DLD1 (cell line): Measurements from ENCODE around the gene UNK.

ENCODE experiments used
- in situ Hi-C: cut with HindIII; loops from 2 replicates; pipeline ENCODE4 v1.10.0; 2017; ENCODE audit warnings: low sequenced_read_pairs

Gene UNK

DNA sequence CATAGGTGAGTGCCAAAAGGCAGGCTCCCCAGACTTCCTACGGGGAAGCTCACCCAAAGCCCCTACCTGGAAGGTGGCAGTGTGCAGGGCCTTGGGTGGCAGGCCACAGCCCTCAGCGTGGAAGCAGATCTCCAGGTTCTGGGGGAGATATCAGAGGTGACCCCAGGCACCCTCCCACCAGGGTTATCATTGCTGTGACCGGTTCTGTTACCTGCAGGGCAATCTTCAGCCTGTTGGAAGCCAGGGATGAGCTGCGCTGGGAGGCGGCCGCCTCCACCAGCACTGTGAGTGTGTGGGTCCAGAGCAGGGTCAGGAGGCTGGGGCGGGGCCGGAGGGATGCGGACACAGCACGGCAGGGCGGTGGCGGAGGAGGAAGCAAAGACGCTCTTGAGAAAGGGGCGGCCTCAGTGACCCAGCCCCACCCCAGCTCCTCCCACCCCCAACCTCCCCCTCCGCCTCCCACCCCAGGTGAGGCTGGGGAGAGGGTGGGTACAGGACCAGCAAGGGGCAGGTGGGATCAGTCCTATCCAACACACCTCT lies 46.5 kb downstream of the UNK start:
- in situ Hi-C loops: no loop called here

DNA sequence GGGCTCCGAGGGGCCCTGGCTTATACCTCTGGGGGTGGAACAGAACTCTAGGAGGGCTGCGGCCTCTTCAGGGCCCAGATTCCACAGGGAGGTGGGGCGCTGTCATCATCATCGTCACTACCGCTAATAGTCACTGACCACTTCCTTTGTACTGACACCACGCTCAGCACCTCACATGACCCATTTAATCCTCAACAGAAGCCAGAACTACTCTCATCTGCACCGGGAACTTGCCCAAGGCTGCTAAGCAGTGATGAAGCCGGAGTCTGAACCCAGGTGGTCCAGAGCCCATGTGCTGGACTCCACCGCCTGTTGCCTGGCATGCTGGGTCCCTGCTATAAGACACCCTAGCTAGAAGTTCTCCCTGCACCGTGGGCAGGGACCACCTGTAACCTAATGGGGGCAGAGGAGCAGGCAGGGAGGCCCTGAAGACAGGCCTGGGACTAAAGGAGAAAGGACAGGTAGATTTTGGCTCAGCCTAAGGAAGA lies 47.6 kb downstream of the UNK start:
- in situ Hi-C loops: no loop called here

DNA sequence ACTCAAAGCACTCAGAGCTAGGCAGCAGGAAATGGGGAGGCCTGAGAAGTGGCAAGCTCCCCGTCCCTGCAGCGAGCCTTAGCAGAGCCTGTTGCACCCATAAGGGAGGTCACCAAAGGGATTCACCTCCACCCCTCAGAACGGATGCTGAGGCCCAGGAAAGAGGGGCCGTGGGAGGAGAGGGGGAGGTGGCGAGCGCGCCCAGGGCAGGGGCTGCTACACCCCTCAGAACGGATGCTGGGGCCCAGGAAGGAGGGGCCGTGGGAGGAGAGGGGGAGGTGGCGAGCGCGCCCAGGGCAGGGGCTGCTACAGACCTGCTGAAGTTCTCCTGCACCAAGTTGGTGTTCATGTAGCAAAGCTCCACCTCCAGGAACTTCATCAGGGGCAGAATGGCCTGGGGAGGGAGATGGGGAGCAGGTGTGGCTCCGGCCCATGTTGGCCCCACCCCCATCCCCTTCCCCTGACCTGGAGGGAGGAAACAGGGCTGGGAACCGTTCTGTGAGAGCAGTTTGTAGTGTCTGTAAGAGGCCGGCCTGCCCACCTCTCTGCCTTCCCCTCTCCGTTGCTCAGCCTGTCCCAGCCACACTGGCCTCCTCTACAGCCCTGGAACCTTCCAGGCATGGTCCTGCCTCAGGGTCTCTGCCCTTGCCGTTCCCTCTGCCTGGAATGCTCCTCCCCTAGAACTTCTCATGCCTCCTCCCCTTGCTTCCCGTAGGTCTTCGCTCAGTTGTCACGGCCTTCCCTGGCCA lies 48.2 kb downstream of the UNK start:
- in situ Hi-C loops: no loop called here

DNA sequence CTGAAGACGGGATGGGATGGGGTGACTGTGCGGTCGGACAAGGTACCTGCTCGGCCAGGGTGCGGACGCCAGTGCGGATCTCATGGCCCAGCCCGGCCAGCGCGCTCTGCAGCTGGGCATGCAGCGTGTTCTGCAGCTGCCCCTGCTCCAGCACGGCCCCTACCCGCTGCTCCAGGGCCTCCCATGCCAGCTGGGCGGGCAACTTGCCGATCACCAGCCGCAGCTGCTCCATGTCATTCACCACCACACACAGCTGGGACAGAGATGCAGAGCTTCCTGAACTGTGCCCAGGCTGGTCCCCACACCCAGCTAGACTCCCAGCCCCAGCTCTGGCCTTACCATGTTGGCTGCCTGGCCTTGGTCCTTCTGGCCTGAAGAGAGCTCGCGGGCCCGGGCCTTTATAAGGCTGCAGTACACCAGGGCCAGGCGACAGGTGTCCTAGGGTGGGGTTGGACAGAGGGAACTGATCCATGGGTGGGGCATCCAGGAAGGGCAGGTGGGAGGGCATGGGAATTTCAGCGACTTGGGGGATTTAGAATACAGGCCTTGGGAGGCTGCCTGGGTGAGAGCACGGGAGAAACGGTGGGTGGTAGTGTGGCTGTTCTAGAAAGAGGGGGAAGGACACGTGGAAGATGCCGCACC lies 49.8 kb downstream of the UNK start:
- in situ Hi-C loops: no loop called here

DNA sequence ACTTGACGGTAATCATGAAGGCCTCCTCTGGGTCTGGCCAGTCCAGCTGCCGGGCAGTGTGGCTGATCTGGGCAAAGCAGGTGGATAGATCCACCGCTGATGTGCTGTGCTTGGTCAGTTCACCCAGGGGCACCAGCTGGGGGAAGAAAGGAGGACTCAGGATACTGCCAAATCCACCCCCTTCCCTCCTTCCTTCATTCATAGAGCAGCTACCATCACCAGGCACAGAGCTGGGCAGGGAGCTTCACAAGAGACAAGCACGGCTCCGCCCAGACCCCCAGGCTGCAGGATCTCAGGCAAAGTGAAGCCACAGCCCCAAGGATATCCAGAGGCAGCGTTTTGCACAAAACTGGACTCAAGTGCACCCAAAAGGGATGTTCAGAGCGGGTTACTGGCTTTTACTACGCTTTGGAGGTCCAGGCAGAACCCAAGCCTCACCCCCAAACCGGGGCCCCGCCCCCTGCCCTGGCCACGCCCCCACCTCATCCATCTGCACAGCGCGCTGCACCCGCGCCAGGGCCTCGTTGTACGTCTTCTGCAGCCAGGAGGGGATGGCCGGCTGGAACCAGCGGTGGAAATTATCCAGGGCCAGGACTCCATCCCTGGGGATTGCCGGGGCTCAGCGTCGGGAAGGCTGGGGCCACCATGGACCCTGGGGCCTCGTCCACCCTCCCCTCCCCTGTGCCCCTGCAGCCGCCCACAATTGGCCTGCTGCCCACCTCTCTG lies 50.5 kb downstream of the UNK start:
- in situ Hi-C loops: no loop called here

DNA sequence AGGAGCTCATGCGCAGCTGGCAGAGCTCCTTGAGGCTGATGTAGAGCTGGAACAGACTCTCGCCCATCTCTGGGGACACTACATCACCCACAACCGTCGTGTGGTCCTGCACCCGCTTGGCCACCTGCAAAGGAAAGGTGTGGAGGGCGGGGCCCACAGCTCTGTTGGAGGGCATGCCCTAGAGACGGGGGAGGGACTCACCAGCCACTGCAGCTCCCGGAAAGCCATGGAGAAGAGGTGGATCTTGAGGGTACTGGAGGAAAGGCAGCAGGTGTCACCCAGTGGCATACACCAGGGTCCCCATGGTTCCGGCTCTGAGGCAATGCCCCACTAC lies 51.0 kb downstream of the UNK start:
- in situ Hi-C loops: no loop called here

DNA sequence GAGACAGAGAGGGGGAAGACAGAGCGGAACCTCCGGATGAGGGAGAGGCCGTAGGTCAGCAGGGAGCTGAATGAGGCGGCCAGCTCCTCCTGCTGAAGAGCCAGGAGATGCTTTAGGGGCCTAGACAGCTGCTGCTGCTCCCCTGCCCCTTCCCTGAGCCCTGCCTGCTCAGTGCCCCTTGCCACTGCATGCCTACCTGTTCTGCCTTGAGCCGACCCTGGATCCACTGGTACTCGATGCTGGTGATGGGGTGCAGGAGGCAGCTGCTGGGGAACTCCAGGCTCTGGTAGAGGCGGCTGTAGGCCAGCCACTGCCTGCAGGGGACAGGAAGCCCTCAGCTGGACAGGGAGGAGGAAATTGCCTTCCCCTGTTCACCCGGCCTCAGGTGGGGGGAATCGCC lies 52.0 kb downstream of the UNK start:
- in situ Hi-C loops: no loop called here

DNA sequence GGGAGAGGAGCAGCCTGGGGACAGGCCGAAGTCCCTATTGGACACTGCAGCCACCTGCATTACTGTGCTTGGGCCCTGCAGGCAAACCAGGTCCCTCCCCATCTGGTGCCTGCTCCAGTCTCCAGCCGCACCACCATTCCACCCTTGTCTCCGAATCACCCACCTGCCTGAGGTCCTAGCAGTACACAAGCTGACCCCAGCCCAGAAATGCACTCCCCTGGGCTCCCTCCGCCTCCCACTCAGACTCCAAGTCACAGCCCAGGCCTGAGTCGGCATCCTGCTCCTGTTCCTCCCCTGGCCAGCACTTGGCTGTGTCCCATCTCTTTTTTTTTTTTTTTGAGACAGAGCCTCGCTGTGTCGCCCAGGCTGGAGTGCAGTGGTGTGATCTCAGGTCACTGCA lies 53.3 kb downstream of the UNK start:
- in situ Hi-C loops: no loop called here

DNA sequence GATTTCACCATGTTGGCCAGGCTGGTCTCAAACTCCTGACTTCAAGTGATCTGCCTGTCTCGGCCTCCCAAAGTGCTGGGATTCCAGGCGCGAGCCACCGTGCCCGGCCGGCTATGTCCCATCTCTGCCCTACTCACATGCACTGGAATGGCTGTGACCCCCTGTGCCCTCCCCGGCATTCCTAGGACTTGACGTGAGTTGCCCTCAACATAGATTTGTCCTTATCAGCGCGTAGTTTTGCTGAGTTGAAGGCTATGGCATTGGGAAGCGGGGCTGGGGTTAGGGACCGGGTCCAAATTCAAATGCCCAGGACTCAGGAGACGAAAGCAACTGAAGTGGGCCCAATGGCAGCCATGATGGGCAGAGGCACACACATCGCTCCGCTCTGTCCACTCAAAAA lies 53.8 kb downstream of the UNK start:
- in situ Hi-C loops: no loop called here

DNA sequence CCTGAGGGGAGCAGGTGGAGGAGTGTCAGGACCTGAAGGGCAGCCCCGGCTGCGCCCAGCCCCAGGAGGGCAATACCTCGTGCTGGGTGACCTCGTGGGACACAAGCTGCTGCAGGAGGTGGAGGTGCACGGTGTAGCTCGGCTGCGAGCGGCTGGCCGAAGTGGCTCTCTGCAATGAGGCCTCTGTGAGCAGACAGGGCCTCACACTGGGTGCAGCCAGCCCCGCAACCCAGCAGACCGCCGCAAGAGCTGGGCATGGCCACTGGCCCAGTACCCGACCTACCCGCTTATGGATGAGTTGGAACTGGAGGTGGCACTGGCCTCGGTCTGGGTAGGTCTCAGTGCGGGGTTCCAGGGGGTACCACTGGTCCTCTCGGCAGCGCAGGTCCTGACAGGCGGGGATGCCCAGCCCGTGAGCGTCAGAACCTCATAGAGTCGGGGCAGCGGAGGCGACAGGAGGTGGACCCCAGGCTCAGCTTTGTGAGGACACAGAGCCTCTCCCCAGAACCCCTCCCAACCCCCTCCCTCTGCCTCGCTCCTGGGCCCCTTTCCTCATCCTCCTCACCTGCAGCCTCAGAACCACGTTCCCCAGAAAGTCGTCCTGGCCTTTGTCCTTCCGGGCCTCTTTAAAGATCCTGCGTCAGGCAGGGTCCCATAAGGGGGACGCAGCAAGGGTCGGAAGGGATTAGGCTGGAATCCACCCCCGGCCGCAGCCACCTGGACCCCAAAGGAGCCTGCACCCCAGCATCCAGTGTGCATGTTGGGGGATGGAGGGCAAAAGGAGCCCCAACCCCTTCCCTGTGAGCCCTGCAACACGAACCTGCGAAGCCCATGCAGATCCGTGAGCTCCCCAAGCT lies 55.6 kb downstream of the UNK start:
- in situ Hi-C loops: no loop called here

DNA sequence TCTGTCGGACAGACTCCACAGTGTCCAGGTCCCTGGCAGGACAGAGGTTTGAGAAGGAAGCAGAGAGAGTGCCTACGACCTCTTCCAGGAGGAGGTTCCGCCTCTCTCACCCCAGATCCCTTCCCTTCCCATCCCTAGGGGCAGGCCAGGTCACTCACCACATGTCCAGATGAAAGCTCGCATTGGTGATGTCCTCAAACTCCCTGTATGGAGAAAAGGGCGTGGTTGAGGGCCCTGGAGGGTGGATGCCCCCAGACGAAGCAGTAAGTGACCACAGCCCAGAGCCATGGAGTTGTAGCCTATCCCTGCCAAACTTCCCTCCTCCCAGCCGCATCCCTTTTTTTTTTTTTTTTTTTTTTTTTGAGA lies 56.2 kb downstream of the UNK start:
- in situ Hi-C loops: no loop called here

DNA sequence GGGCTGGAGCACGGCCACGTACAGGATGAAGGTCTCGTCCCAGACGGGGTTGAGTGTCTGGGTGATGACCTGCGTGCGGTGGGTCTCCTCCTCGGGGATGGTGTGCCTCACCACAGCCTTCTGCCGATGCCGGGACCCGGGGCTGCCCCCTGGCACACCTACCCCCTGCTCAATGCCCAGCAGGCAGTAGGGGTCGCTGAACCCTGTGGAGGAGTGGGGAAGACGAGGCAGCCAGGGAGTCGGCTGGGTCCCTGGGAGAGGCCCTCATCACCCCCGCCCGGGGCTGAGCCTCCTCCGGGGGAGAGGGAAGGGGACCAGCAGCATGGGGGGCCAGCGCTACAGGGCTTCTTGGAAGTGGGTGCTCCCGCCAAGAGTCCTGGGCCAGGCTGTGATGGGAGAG lies 57.8 kb downstream of the UNK start:
- in situ Hi-C loops: no loop called here

DNA sequence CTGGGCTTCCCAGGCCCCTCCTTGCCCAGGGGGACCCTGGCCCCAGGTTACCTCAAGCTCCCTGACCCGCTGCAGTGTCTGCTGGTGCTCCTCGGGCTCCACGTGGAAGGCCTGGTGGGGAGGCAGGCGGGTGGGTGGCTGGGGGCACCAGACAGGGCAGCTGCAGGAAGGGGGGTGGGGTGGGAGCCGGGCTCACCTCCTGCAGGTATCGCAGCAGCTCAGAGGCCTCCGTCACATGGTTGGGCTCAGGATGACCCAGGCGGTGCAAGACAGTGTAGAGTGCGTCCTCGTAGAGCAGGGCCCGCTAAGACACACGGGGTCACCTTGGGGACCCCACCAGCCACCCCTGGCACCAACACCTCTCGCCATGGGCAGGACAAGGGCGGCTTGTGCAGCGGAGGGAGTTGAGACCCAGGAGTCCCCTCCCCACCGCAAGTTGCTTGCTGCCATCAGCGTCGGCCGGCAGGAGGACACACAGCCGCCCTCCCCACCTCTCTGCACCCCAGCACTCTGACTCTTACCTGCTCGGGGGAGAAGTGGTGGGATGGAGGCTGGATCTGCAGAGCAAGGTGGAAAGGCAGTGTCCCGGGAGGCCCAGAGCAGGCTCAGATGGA lies 58.5 kb downstream of the UNK start:
- in situ Hi-C loops: no loop called here

DNA sequence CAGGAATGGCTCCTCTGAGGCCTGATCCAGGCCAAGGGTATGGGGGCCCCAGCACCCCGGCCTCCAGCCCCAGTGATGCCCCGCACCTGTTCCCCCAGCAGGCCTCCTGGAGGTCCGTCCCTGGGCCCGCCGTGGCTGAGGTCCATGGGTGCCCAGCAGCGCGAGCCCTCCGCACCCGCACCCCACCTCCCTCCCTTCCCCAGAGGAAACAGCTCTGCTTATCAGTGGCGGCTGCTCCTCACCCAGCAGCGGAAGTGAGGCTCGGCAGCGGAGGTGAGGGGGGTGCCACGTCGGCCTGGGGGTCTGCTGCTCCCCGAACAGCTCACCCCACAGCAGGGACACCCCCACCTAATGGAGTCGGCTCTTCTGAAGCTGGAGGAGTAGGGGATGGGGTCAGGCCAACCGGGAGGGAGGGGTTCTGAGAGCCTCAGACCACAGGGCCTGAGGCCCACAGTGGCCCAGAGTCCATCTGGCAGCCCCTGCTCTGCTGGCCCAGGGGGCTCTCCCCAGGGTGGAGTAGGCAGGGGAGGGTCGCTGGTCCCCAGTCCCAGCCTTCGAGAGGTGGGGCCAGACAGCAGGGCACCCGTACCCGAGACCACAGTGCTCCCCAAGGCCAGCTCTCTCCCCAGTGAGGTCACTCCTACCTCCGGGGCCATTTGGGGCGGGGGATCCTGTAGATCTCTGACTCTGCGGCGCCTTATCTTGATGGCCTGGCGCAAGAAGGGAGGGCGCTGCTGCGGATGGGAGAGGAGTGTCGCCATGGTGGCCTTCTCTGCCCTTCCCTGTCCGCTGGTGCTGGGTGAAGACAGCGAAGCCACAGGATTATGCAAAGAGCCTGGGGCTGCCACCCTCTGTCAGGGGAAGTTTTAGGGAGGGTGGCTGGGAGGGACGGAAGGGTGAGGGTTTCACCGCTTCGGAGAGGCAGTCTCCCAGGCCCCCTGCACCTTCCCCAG lies 59.2 kb downstream of the UNK start, which contains the start of gene UNC13D:
Gene UNC13D, minus strand, starts transcription at position 828 of the 953 bp plus-strand sequence. Its CDS starts 67 bp downstream, at position 761.
- in situ Hi-C loops: no loop called here

DNA sequence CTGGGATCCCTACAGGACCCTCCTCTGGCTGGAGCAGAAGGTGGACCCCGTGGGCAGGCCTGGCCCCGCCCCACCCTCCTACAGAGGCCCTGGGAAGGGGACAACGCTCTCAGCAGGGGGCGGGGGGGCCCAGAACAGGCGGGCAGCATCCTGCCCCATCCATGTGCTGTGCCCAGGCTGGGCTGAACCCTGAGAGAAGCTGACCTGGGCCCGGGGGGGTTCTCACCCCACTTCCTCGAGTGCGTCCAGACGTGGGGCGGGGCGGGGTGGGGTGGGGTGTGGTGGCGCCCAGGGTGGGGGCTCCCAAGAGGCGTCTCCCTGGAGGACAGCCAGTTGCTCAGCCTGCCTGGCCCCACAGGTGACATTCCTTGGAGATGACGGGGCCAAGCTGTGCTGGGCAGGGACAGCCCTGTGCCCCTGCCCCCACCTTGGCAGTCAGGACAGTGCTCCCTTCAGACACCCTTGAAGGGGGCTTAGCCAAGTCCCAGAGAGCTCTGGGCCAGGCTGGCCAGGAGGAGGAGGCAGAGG lies 60.0 kb downstream of the UNK start:
- in situ Hi-C loops: no loop called here

DNA sequence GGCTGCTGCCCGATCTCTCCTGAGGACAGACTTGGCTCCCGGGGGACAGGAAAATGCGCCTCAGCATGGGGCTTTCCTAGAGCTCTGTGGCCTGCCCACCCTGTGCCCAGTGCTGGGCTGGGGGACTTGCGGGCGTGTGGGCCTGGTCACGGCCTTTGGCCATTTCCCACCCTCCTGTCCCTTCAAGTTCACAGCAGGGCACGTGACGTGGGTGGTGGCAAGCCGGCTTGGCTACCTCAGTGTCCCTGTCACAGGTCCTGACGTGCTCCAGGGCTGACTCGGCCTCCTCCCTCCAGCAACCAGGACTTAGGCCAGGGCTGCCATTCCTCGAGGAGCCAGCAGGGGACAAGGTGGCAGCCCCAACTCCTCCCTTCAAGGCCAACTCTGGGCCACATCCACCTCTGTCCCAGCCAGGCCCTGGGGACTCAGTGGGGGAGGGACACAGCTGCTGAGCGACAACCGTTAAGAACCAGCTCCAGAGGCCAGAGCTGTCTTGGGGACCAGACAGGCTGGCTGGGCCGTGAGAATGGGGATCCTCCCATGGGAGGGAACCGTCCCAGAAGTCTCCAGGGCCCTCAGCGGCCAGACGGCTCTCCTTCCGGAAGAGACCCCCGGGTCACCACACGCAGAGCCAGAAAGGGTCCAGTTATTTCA lies 60.6 kb downstream of the UNK start:
- in situ Hi-C loops: no loop called here

DNA sequence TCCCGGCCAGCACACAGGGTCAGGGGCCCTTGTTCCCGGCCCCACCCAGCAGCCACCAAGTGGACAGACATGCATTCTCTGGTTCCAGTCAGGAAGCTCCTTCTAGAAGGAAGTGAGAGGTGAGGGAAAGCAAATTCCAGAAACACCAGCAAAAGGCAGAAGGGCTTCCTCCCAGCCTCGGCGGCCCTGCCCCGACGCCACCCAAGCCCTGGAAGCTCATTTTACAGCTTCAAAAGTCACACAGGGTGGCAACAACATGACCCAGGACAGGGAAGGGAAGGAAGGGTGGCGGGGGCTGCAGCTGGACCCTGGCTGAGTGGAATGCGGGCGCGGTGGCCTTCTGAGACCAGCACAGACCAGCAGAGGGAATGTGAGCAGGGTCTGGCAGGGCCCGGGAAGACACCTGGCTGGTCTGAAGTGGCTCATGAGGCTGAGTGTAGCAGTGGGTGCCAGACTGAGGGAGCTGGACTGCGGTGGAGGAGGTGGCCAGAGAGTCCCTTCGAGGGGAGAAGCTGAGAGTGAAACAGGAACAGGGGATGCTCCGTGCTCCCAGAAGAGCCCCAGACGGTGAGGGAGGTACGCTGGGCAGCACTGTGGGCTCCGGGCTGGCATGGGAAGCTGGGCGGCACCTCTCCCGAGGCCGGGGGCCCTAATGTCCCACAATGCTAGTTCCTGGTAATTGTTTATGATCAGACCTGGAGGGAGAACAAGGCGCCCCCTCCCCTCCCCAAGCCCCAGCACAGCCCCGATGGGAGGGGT lies 61.5 kb downstream of the UNK start:
- in situ Hi-C loops: no loop called here
